ENCODE measurements around the gene CCDC127. TPM values are rescaled to one million over a fixed set of nuclear protein-coding genes. Genes with fewer than 3 reads are reported as not detected.
A peak's percentile ranks its signal among the peaks of the same experiment; 100 is the strongest.

Gene CCDC127
- total and polyA plus RNA-seq, 10 donors = 1.2 to 8.9 (median 3.6) TPM

- DNase-seq = no peak
- WGBS, 5 donors = 87 to 95% (median 94%) methylated on average over 8 of the region's 8 CpGs
Observed at GRCh38 chr5:201672-202071, 16.3 kb downstream of the CCDC127 start.

GRCh38 chr5:200985-201384 lies 17.0 kb downstream of the CCDC127 start:
- no peaks in the 10 kb centered on the region for H3K9me3 ChIP-seq
- no peaks in the 10 kb centered on the region for H3K27me3 ChIP-seq (replicated peaks in 1 of 7)
- intact Hi-C loops (cut with DNase I; ENCODE audit: low total_unique reads) = no loop called here
- peak; percentile 74 for DNase-seq
- WGBS, 5 donors = 43 to 61% (median 53%) methylated on average over 4 of the region's 4 CpGs
- H3K4me3 ChIP-seq = no peak overlapping the region
- no peak overlapping the region for H3K27ac ChIP-seq
- TF ChIP-seq POLR2AphosphoS5 (IDR thresholded peaks at IDR 0.05) (no peak), CTCF (IDR thresholded peaks at IDR 0.05 in 8 of 11, conservative IDR thresholded peaks at IDR 0.05 in 3 of 11) (no peak), POLR2A (IDR thresholded peaks at IDR 0.05) (no peak)
- H3K4me1 ChIP-seq = peaks cover 0 to 7% (median 0%) of the 10 kb centered on the region in 6 donors
- peaks cover 0 to 49% (median 29%) of the 10 kb centered on the region in 6 donors for H3K36me3 ChIP-seq

More at GRCh38 chr5:201672-202071, 16.3 kb downstream of the CCDC127 start:
- Histone ChIP-seq H3K9me3 (no peaks in the 10 kb centered on the region), H3K4me3 (no peak overlapping the region), H3K27ac (no peak overlapping the region), H3K36me3 (peaks cover 0 to 56% (median 30%) of the 10 kb centered on the region in 6 donors), H3K27me3 (replicated peaks in 1 of 7) (no peaks in the 10 kb centered on the region), H3K4me1 (peaks cover 0 to 7% (median 0%) of the 10 kb centered on the region in 6 donors)
- intact Hi-C loops (cut with DNase I; ENCODE audit: low total_unique reads) = no loop called here
- no peak for TF ChIP-seq POLR2A (IDR thresholded peaks at IDR 0.05)
- no peak for TF ChIP-seq CTCF (IDR thresholded peaks at IDR 0.05 in 8 of 11, conservative IDR thresholded peaks at IDR 0.05 in 3 of 11)
- no peak for TF ChIP-seq POLR2AphosphoS5 (IDR thresholded peaks at IDR 0.05)

GRCh38 chr5:199950-200645 lies 17.9 kb downstream of the CCDC127 start:
- intact Hi-C loops (cut with DNase I; ENCODE audit: low total_unique reads) = no loop called here
- 92 to 94% (median 93%) methylated on average over 23 of the region's 23 CpGs for WGBS, 5 donors
- Histone ChIP-seq H3K27me3 (replicated peaks in 1 of 7) (no peaks in the 10 kb centered on the region), H3K9me3 (no peaks in the 10 kb centered on the region), H3K27ac (no peak overlapping the region), H3K4me3 (no peak overlapping the region), H3K4me1 (peaks cover 0 to 7% (median 0%) of the 10 kb centered on the region in 6 donors), H3K36me3 (peaks cover 0 to 40% (median 20%) of the 10 kb centered on the region in 6 donors)
- TF ChIP-seq POLR2AphosphoS5 (IDR thresholded peaks at IDR 0.05) = no peak
- no peak for TF ChIP-seq CTCF (IDR thresholded peaks at IDR 0.05 in 8 of 11, conservative IDR thresholded peaks at IDR 0.05 in 3 of 11)
- no peak for TF ChIP-seq POLR2A (IDR thresholded peaks at IDR 0.05)
- peak; percentile 51 for DNase-seq

GRCh38 chr5:199197-199949 lies 18.6 kb downstream of the CCDC127 start:
- TF ChIP-seq POLR2AphosphoS5 (IDR thresholded peaks at IDR 0.05) (peak in 1 of 3 donors; percentile 3), POLR2A (IDR thresholded peaks at IDR 0.05) (no peak), CTCF (IDR thresholded peaks at IDR 0.05 in 8 of 11, conservative IDR thresholded peaks at IDR 0.05 in 3 of 11) (no peak)
- intact Hi-C loops (cut with DNase I; ENCODE audit: low total_unique reads) = no loop called here
- no peak overlapping the region for H3K27ac ChIP-seq
- peaks cover 0 to 33% (median 14%) of the 10 kb centered on the region in 6 donors for H3K36me3 ChIP-seq
- no peaks in the 10 kb centered on the region for H3K27me3 ChIP-seq (replicated peaks in 1 of 7)
- H3K9me3 ChIP-seq = no peaks in the 10 kb centered on the region
- WGBS, 5 donors = 93 to 97% (median 94%) methylated on average over 6 to 16 of the region's 16 CpGs
- peaks cover 0 to 7% (median 0%) of the 10 kb centered on the region in 6 donors for H3K4me1 ChIP-seq
- H3K4me3 ChIP-seq = no peak overlapping the region
- DNase-seq = peak; percentile 64

All from spleen (tissue), 11 donors.